Hematopoietic multipotent progenitor cell (in vitro differentiated cells): ENCODE measurements around the gene SLC9A8. TPM values are rescaled to one million over a fixed set of nuclear protein-coding genes. Genes with fewer than 3 reads are reported as not detected.
"Not testable (repeated sequence)": the region's sequence is repeated elsewhere in the genome, so short reads cannot be mapped to it uniquely, and the experiment has no call there.

Source experiments
- DNase-seq, 3 donors: peaks; one replicate each; pipeline ENCODE4 v3.0.0-alpha.2; 2011 to 2015; ENCODE audit warnings: low read depth in 2 of 3, low spot score in 2 of 3
- total RNA-seq: library from RNA; depleted of rRNA; stranded (reverse); fragments of >200 nt; gene quantifications from one replicate; pipeline ENCODE4 v1.2.3, GENCODE V29; 2012

The SLC9A8 gene
- total RNA-seq, 1 donor, result 21.8 TPM

GRCh38 chr20:49845060-49845459 is 32.4 kb downstream of the SLC9A8 start:
- DNase-seq, result no peak

- peak; percentile 30 to 72 (median 53) for DNase-seq
Observed at GRCh38 chr20:49846206-49846807, 33.7 kb downstream of the SLC9A8 start.

GRCh38 chr20:49850463-49851230 is 38.0 kb downstream of the SLC9A8 start:
- DNase-seq, result no peak

GRCh38 chr20:49851231-49851705 is 38.6 kb downstream of the SLC9A8 start:
- DNase-seq, result no peak

GRCh38 chr20:49851991-49852390 is 39.4 kb downstream of the SLC9A8 start:
- DNase-seq, result no peak

GRCh38 chr20:49852522-49853080 is 40.0 kb downstream of the SLC9A8 start:
- DNase-seq, result no peak

GRCh38 chr20:49853640-49854039 is 41.0 kb downstream of the SLC9A8 start:
- no peak for DNase-seq

GRCh38 chr20:49854190-49854875 is 41.7 kb downstream of the SLC9A8 start:
- no peak for DNase-seq

GRCh38 chr20:49856904-49857303 is 44.3 kb downstream of the SLC9A8 start:
- DNase-seq, result no peak

- no peak for DNase-seq
Observed at GRCh38 chr20:49858076-49858585, 45.5 kb downstream of the SLC9A8 start.

GRCh38 chr20:49859011-49859410 is 46.4 kb downstream of the SLC9A8 start:
- no peak for DNase-seq

- DNase-seq, result no peak
Observed at GRCh38 chr20:49859807-49860206, 47.2 kb downstream of the SLC9A8 start.

- DNase-seq, result not testable (repeated sequence)
Observed at GRCh38 chr20:49861232-49861631, 48.6 kb downstream of the SLC9A8 start.

GRCh38 chr20:49862607-49863200 is 50.1 kb downstream of the SLC9A8 start:
- peak in 2 of 3 donors; percentile 5 to 35 for DNase-seq

GRCh38 chr20:49863666-49864065 is 51.0 kb downstream of the SLC9A8 start:
- no peak for DNase-seq

GRCh38 chr20:49865559-49865958 is 52.9 kb downstream of the SLC9A8 start:
- no peak for DNase-seq

- no peak for DNase-seq
Observed at GRCh38 chr20:49866051-49866450, 53.4 kb downstream of the SLC9A8 start.

GRCh38 chr20:49867453-49868215 is 55.0 kb downstream of the SLC9A8 start:
- no peak for DNase-seq

GRCh38 chr20:49868538-49868937 is 55.9 kb downstream of the SLC9A8 start:
- DNase-seq, result no peak

- DNase-seq, result no peak
Observed at GRCh38 chr20:49868964-49869363, 56.3 kb downstream of the SLC9A8 start.
